AG09319 (cell line): ENCODE results near the gene CRABP1.
"Not testable (repeated sequence)": the region's sequence is repeated elsewhere in the genome, so short reads cannot be mapped to it uniquely, and the experiment has no call there.

Experiments
- DNase-seq: peaks from one replicate; pipeline ENCODE4 v3.0.0-alpha.2; 2010; ENCODE audit warnings: low read depth; ENCODE audit errors: extremely low read depth
- CTCF ChIP-seq: IDR thresholded peaks from 2 replicates; pipeline ENCODE4 v1.5.1; 2011; ENCODE audit warnings: low read depth, mild to moderate bottlenecking, inconsistent platforms, low read length, moderate library complexity

CRABP1 gene

GRCh38 chr15:78368651-78369050, 28.5 kb downstream of the CRABP1 start:
- no peak for TF ChIP-seq CTCF
- no peak for DNase-seq

GRCh38 chr15:78369161-78369560, 29.0 kb downstream of the CRABP1 start:
- DNase-seq, result no peak
- no peak for TF ChIP-seq CTCF

DNA sequence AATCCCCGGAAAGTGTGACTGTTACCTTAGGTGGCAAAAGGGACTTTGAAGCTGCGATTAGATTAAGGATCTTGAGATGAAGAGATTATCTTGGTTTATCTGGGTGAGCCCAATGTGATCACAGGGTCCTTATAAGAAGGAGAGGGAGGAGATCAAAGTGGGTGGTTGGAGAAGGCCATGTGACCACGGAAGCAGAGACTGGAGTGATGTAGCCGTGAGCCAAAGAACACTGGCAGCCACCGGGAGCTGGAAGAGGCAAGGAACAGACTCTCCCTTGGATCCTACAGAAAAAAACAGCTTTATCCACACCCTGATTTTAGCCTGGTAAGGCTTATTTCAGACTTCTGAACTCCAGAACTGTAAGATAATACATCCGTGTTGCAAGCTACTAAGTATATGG, 29.9 kb downstream of the CRABP1 start:
- no peak for DNase-seq
- no peak for TF ChIP-seq CTCF

DNA sequence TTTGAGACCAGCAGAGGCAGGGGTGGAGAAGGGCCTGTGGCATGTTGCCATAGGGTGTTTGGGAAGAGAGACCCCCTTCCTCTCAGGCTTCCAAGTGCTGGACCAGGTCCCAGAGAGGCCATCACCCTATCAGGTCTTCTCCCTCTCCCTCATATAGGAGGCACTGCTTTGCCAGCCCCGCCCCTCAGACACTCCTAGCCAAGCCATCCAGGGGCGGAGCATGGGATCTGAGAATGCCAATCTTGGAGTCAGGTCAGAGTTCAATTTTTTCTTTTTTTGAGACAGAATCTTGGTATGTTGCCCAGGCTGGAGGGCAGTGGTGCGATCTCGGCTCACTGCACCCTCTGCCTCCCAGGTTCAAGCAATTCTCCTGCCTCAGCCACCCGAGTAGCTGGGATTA, 32.7 kb downstream of the CRABP1 start:
- TF ChIP-seq CTCF, result no peak
- DNase-seq, result no peak

GRCh38 chr15:78374436-78375393, 34.6 kb downstream of the CRABP1 start:
- TF ChIP-seq CTCF, result no peak
- no peak for DNase-seq

DNA sequence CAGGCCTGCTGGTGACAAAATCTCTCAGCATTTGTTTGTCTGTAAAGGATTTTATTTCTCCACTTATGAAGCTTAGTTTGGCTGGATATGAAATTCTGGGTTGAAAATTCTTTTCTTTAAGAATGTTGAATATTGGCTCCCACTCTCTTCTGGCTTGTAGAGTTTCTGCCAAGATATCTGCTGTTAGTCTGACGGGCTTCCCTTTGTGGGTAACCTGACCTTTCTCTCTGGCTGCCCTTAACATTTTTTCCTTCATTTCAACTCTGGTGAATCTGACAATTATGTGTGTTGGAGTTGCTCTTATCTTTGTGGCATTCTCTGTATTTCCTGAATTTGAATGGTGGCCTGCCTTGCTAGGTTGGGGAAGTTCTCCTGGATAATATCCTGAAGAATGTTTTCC, 40.0 kb downstream of the CRABP1 start:
- not testable (repeated sequence) for DNase-seq

DNA sequence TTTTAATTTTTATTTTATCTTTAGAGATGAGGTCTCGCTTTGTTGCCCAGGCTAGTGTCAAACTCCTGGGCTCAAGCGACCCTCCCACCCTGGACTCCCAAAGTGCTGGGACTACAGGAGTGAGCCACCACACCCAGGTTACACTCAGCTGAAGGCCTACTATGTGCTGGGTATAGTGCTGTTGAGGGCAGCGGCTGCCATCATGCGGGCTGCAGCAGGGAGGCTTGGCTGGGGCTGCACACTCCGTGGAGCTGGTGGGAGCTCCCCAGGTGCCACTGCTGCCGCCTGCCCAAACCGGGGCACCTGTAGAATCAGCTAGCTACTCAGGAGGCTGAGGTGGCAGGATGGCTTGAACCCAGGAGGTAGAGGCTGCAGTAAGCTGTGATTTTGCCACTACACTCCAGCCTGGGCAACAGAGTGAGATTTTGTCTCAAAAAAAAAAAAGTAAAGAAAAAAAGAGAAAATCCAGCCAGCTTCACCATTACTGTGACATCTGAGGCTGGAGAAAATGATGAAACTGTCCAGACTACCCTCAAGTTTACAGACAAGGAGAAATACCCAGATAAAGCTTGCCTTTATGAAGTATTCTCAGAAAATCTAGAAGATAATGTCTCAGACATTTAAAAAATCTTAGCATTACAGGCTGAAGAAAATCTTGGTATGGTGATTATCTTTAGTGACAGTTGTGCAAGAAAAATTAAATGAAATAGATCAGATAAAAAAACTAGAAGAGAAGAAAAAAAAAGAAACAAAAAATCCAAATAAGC, 42.1 kb downstream of the CRABP1 start:
- TF ChIP-seq CTCF, result no peak
- DNase-seq, result no peak
